HUES64 (cell line): ENCODE measurements around the gene FOXRED2.
"Not testable (repeated sequence)": the region's sequence is repeated elsewhere in the genome, so short reads cannot be mapped to it uniquely, and the experiment has no call there.

Source experiments
- H3K27ac ChIP-seq: 2 replicates; pipeline ENCODE4 v1.7.0; 2013; ENCODE audit warnings: low read depth, low read length, inconsistent platforms
- H3K27me3 ChIP-seq: 2 replicates; pipeline ENCODE4 v1.6.1; 2013; ENCODE audit warnings: mild to moderate bottlenecking, low read length; ENCODE audit not compliant: insufficient read depth
- H3K36me3 ChIP-seq: 2 replicates; pipeline ENCODE4 v1.6.1; 2013; ENCODE audit warnings: mild to moderate bottlenecking, low read length; ENCODE audit not compliant: insufficient read depth
- H3K4me1 ChIP-seq: 2 replicates; pipeline ENCODE4 v1.6.1; 2013; ENCODE audit warnings: mild to moderate bottlenecking, low read length, moderate library complexity; ENCODE audit not compliant: insufficient read depth
- H3K4me3 ChIP-seq: 2 replicates; pipeline ENCODE4 v1.5.1; 2013; ENCODE audit warnings: mild to moderate bottlenecking, low read length, moderate library complexity
- H3K9ac ChIP-seq: 2 replicates; pipeline ENCODE4 v1.6.1; 2013; ENCODE audit warnings: mild to moderate bottlenecking, low read depth, low read length
- H3K9me3 ChIP-seq: 2 replicates; pipeline ENCODE4 v1.6.1; 2013; ENCODE audit warnings: low read depth, low read length; ENCODE audit not compliant: insufficient read depth
- WGBS: fragments of 150-250, 120-280 bp; methylation state at CpG from one replicate; pipeline ENCODE4 v1.1.7; 2013; ENCODE audit warnings: missing lambda C conversion rate; 5-methylcytosine and 5-hydroxymethylcytosine counted together

FOXRED2 gene

DNA sequence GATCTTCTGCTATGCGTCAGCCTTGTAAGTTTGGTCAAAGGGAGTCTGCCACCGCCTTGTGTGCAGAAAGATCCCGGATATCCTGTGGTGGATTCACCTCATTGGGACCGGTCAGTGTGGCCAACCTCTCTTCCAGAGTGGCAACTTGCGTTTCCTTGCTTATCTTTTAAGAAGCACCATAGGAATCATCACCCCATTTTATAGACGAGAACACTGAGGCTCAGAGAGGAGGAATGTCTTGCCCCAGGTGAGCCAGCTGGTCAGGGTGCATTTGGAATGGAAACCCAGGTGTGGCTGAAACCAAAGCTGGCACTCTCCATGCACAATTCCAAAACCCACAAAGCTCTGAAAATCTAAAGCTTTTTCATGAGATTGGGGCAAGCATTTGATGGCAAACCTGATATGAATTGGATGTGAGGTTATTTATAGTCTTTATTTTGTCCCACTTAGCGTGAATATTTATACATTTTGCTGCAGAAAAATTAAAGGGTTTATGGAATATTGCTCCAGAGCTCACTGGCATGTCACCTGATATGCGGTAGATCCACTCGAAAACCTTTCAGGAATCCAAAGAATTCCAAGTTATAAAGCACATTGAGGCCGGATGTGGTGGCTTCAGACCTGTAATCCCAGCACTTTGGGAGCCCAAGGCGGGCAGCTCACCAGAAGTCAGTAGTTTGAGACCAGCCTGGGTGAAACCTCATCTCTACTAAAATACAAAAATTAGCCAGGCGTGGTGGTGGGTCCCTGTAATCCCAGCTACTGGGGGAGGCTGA, 34.2 kb upstream of the FOXRED2 start:
- 89% methylated on average over 12 of the region's 12 CpGs for WGBS
- no peaks in the 10 kb centered on the region; the same call in 1 of the 2 replicates for H3K4me1 ChIP-seq
- no peaks in the 10 kb centered on the region for H3K27me3 ChIP-seq
- no peaks in the 10 kb centered on the region for H3K36me3 ChIP-seq
- no peak overlapping the region for H3K27ac ChIP-seq
- no peak overlapping the region for H3K9ac ChIP-seq
- H3K9me3 ChIP-seq: no peaks in the 10 kb centered on the region
- H3K4me3 ChIP-seq: no peak overlapping the region

DNA sequence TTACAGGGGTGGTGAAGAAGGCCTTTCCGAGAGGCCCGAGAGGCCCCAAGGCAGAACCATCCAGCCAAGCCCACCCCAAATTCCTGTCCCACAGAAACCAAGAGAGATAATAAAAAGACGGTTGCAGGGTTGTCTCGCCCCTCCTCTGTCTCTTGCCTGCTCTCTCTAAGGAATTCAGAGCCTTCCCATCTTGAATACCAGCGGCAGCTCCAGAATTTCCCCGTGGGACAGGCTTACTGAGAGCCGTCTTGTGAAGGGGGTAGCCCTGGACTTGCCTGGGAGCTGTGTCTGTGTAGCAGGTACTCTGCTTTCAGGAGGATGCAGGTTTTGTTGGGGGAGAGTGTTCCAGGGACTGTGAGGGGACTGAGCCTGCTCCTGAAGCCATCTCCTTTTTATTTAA, 31.7 kb upstream of the FOXRED2 start:
- Histone ChIP-seq H3K9me3 (0 out of 2 replicates have a peak, but pooled peaks cover 3% of the 10 kb centered on the region), H3K36me3 (no peaks in the 10 kb centered on the region), H3K4me3 (no peak overlapping the region), H3K27me3 (no peaks in the 10 kb centered on the region), H3K9ac (no peak overlapping the region), H3K4me1 (no peaks in the 10 kb centered on the region; the same call in 1 of the 2 replicates), H3K27ac (no peak overlapping the region)
- 58% methylated on average over 7 of the region's 7 CpGs for WGBS

DNA sequence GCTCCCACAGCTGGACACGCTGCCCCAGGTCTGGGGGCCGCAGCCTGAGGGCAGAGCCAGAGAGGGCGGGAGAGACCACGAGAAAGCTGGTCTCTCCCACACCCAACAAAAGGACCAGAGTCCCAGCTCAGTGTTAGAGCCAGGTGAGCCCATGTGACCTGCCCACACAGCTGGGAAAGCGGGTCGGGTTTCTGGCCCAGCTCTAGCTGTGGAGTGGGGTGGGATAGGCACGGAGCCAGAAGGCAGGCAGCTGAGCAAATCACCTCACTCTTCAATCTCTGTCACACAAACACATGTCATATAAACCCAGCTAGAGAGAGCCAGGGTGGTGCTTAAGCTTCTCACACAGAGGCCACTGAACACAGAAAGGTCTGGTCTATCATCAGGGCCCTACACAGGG, 29.9 kb upstream of the FOXRED2 start:
- no peaks in the 10 kb centered on the region; the same call in 1 of the 2 replicates for H3K4me1 ChIP-seq
- 90% methylated on average over 7 of the region's 7 CpGs for WGBS
- H3K9ac ChIP-seq: no peak overlapping the region
- no peaks in the 10 kb centered on the region for H3K27me3 ChIP-seq
- H3K36me3 ChIP-seq: no peaks in the 10 kb centered on the region
- H3K27ac ChIP-seq: no peak overlapping the region
- 0 out of 2 replicates have a peak, but pooled peaks cover 3% of the 10 kb centered on the region for H3K9me3 ChIP-seq
- H3K4me3 ChIP-seq: no peak overlapping the region

DNA sequence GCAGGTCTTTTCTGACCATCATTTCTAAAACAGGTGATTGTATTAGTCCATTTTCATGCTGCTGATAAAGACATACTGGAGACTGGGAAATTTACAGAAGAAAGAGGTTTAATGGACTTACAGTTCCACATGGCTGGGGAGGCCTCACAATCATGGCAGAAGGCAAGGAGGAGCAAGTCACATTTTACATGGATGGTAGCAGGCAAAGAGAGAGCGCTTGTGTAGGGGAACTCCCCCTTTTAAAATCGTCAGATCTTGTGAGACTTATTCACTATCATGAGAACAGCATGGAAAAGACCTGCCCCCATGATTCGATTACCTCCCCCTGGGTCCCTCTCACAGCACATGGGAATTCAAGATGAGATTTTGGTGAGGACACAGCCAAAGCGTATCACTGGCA, 26.5 kb upstream of the FOXRED2 start:
- WGBS: 74% methylated on average over 4 of the region's 4 CpGs
- H3K9me3 ChIP-seq, H3K4me3 ChIP-seq, H3K4me1 ChIP-seq, H3K9ac ChIP-seq, H3K36me3 ChIP-seq, H3K27me3 ChIP-seq, H3K27ac ChIP-seq: not testable (repeated sequence)

- H3K27ac ChIP-seq: no peak overlapping the region
- H3K27me3 ChIP-seq: no peaks in the 10 kb centered on the region
- H3K9me3 ChIP-seq: 0 out of 2 replicates have a peak, but pooled peaks cover 3% of the 10 kb centered on the region
- WGBS: 52% methylated on average over 2 of the region's 2 CpGs
- no peaks in the 10 kb centered on the region for H3K36me3 ChIP-seq
- peaks cover 8% of the 10 kb centered on the region; the same call in 1 of the 2 replicates for H3K4me1 ChIP-seq
- H3K4me3 ChIP-seq: no peak overlapping the region
- no peak overlapping the region for H3K9ac ChIP-seq
Measured at GRCh38 chr22:36532466-36532865, 25.6 kb upstream of the FOXRED2 start.

DNA sequence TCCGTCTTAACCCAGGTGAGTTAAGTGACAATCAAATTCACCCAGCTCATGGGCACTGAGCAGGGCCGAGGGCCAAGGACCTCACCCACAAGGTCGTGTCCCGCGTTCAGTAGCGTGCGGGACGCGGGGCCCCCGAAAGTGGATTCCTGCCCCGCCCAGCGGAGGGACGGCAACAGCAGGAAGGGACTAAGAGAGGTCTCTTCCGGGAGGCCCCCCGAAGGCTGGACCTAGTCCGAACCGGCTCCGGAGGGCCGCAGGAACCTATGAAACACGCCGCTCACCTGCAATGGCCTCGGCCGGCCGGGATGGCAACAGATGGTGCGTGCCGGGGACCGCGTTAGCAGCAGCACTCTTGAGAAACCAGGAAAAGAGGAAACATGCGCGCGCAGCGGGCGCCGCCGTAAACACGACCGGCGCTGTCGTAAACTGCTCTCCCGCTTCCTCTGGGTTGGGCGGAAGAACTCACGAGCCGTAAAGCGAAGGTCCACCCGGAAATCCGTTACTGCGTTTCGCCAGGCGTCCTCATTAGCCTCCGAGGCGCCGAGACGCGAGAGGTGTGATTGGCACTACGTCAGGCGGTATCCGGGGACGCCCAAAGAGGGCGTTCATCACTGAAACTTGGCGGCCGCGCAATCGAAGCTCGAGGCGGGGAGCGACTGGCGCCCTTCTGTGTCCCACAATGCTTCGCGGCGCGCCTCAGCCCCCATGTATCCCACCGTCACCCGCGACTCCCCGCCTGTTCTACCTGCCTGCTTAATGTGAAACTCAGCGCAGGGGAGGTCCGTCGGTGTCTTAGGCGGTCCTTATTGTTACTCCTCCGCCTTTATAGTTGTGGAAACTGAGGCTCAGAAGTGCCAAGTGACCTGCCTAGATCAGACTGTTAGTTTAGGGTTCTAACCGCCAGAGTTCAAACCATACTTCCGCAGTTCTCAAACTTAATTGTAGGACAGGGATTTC, 22.2 kb upstream of the FOXRED2 start, which contains the start of gene EIF3D:
TSS of gene EIF3D (minus strand) at position 372 of the 957 bp plus-strand sequence. CDS start 3,045 bp downstream, outside the sequence.
- Histone ChIP-seq H3K4me1 (peaks cover 8% of the 10 kb centered on the region; the same call in 1 of the 2 replicates), H3K27ac (peak within 1 kb of the TSS; percentile 92), H3K9ac (peak within 1 kb of the TSS; percentile 91), H3K9me3 (no peaks in the 10 kb centered on the region), H3K27me3 (no peaks in the 10 kb centered on the region), H3K4me3 (peak within 1 kb of the TSS; percentile 85), H3K36me3 (peaks cover 33% of the 10 kb centered on the region)
- under 1% methylated on average over 81 of the region's 82 CpGs for WGBS

DNA sequence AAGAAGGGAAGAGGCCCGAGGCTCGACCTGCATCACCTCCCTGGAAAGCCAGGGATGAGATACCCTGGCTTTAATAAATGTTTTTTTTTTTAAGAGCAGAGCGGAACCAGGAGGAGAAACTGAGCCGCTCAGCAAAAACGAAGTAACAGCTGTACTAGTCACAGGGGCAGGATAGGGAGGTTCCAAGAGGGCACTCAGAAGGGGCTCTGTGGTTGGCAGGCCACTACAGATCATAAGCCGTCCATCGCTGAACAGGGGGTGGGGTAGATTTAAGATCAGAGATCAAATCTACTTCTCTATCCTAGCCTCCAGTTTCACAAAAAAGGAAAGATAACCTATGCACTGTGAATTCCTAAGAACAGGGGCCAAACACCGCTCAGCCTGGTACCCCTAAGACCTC, 21.5 kb upstream of the FOXRED2 start:
- H3K9me3 ChIP-seq: no peaks in the 10 kb centered on the region
- peak overlapping the region; percentile 92 for H3K27ac ChIP-seq
- 7% methylated on average over 7 of the region's 8 CpGs for WGBS

DNA sequence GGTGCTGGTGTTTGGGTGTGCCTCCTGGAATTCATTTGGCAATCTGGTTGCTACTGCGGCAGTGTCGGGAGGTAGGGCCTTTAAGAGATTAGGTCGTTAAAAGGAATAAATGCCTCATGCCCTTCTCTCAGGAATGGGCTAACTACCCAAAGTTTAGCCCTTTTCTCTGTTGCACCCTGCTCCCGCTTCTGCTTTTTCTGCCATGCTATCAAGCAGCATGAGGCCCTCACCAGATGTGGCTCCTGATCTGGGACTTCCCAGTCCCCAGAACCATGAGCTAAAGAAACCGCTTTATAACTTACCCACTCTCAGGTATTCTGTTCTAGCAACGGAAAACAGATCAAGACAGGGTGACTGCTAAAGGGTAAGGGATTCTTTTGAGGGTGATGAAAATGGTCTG, 15.8 kb upstream of the FOXRED2 start:
- Histone ChIP-seq H3K4me1 (0 out of 2 replicates have a peak, but pooled peaks cover under 1% of the 10 kb centered on the region), H3K27ac (no peak overlapping the region), H3K9ac (no peak overlapping the region), H3K27me3 (no peaks in the 10 kb centered on the region), H3K9me3 (no peaks in the 10 kb centered on the region), H3K36me3 (peaks cover 97% of the 10 kb centered on the region), H3K4me3 (no peak overlapping the region)
- 86% methylated on average over 5 of the region's 6 CpGs for WGBS

More for the DNA sequence above, 21.5 kb upstream of the FOXRED2 start:
- Histone ChIP-seq H3K27me3 (no peaks in the 10 kb centered on the region), H3K9ac (peak overlapping the region; percentile 91), H3K4me1 (peaks cover 8% of the 10 kb centered on the region; the same call in 1 of the 2 replicates), H3K36me3 (peaks cover 40% of the 10 kb centered on the region), H3K4me3 (peak overlapping the region; percentile 85)

DNA sequence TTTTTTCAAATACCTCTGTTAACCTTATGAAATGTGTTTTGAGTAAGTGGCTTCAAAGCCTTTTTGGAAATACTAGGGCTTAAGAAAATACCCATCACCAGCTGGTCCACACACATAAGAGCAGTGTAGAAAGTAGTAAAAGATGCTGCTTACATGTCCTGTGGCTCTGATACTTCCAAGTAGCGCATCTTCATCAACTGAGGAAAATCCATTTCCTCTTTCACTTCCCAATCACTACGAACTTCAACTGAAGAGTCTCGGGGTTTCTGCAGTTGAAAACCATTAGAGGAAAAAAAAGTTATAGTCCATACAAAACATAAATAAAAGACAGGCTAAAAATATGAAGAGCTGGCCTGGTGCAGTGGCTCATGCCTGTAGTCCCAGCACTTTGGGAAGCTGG, 13.6 kb upstream of the FOXRED2 start:
- Histone ChIP-seq H3K27ac (no peak overlapping the region), H3K9me3 (no peaks in the 10 kb centered on the region), H3K4me1 (no peaks in the 10 kb centered on the region), H3K4me3 (no peak overlapping the region), H3K27me3 (no peaks in the 10 kb centered on the region), H3K36me3 (peaks cover 99% of the 10 kb centered on the region), H3K9ac (no peak overlapping the region)
- 96% methylated on average over 3 of the region's 3 CpGs for WGBS

GRCh38 chr22:36519906-36520305, 13.1 kb upstream of the FOXRED2 start:
- H3K27me3 ChIP-seq, H3K27ac ChIP-seq, H3K4me1 ChIP-seq, H3K9ac ChIP-seq, H3K4me3 ChIP-seq, H3K9me3 ChIP-seq: not testable (repeated sequence)
- peaks cover 99% of the 10 kb centered on the region for H3K36me3 ChIP-seq
- WGBS: 96% methylated on average over 2 of the region's 2 CpGs

GRCh38 chr22:36514766-36515165, 7.9 kb upstream of the FOXRED2 start:
- Histone ChIP-seq H3K4me1 (no peaks in the 10 kb centered on the region), H3K4me3 (no peak overlapping the region), H3K27me3 (no peaks in the 10 kb centered on the region), H3K36me3 (peaks cover 96% of the 10 kb centered on the region), H3K9ac (no peak overlapping the region), H3K27ac (no peak overlapping the region), H3K9me3 (no peaks in the 10 kb centered on the region)
- 95% methylated on average over 1 of the region's 1 CpG for WGBS
